ENCODE results near the gene CHD5.

The CHD5 gene

GRCh38 chr1:6172549-6172948, 7.6 kb downstream of the CHD5 start:
- no peak for DNase-seq

- DNase-seq = no peak
These were observed 8.5 kb downstream of the CHD5 start for GRCh38 chr1:6171548-6172124.

- no peak for DNase-seq
These were observed 9.3 kb downstream of the CHD5 start for GRCh38 chr1:6170742-6171201.

GRCh38 chr1:6170116-6170741, 9.9 kb downstream of the CHD5 start:
- DNase-seq = no peak

- no peak for DNase-seq
These were observed 11.1 kb downstream of the CHD5 start for GRCh38 chr1:6168947-6169586.

- no peak for DNase-seq
These were observed 12.5 kb downstream of the CHD5 start for GRCh38 chr1:6167391-6168303.

- no peak for DNase-seq
These were observed 13.3 kb downstream of the CHD5 start for GRCh38 chr1:6166655-6167390.

GRCh38 chr1:6166221-6166620, 13.9 kb downstream of the CHD5 start:
- no peak for DNase-seq

- DNase-seq = no peak
These were observed 14.6 kb downstream of the CHD5 start for GRCh38 chr1:6165441-6165985.

- DNase-seq = no peak
These were observed 15.1 kb downstream of the CHD5 start for GRCh38 chr1:6165027-6165426.

- DNase-seq = no peak
These were observed 16.0 kb downstream of the CHD5 start for GRCh38 chr1:6163973-6164617.

GRCh38 chr1:6163191-6163972, 16.7 kb downstream of the CHD5 start:
- DNase-seq = no peak

- DNase-seq = no peak
These were observed 17.3 kb downstream of the CHD5 start for GRCh38 chr1:6162773-6163172.

- no peak for DNase-seq
These were observed 17.8 kb downstream of the CHD5 start for GRCh38 chr1:6162341-6162740.

GRCh38 chr1:6158181-6158580, 21.9 kb downstream of the CHD5 start:
- DNase-seq = no peak

- no peak for DNase-seq
These were observed 22.5 kb downstream of the CHD5 start for GRCh38 chr1:6157528-6158174.

- DNase-seq = no peak
These were observed 23.0 kb downstream of the CHD5 start for GRCh38 chr1:6157132-6157527.

GRCh38 chr1:6154525-6155319, 25.4 kb downstream of the CHD5 start:
- DNase-seq = no peak

- DNase-seq = no peak
These were observed 27.2 kb downstream of the CHD5 start for GRCh38 chr1:6152882-6153281.

GRCh38 chr1:6152181-6152580, 27.9 kb downstream of the CHD5 start:
- no peak for DNase-seq

Data from CD4-positive, alpha-beta T cell treated with Interleukin-10 for 1 hour (primary cell).